Stimulated activated CD8-positive, alpha-beta memory T cell treated with anti-CD3 and anti-CD28 coated beads, Interleukin-7, amount 100 ng/mL, for 48 hours (primary cell): ENCODE data around the gene DDX31.

ENCODE experiments used
- DNase-seq, 2 donors: peaks; one replicate each; pipeline ENCODE4 v3.0.0-alpha.2; 2020; ENCODE audit warnings: low read depth in 1 of 2; ENCODE audit errors: extremely low read depth in 1 of 2

DDX31 gene

DNA sequence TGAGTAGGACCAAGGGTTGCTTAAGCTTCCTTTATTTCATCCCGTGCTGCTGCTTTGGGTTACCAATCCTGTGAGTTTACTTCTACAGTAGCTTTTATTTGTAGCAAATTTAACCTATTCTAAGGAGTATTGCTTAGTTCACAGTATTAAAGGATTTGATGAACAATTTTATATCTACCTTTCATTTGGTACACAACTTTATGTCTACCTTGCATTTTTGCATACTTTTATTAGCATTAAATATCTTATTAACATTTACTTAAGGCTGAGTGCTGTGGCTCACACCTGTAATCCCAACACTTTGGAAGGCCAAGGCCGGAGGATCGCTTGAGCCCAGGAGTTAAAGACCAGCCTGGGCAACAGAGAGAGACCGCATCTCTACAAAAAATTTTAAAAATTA is 4.7 kb upstream of the DDX31 start:
- DNase-seq, result no peak

DNA sequence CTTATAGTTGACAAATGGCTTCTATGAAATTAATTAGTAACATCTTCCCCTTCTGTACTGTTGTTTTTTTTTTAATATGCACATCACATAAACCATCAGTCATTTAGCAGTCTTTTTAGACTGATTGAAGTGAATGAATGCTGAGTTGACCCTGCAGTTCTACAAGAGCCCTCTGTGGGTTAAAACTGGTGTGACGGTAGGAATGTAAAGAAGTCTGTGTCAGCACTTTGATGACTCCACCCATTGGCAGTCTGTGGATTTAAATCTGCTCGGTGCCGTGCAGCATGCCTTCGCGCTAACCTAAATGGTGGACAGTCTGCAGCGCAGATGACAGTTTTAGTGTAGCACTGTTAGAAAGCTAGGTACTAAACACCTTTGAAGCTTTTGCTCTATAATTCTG is 3.6 kb upstream of the DDX31 start:
- DNase-seq, result no peak

DNA sequence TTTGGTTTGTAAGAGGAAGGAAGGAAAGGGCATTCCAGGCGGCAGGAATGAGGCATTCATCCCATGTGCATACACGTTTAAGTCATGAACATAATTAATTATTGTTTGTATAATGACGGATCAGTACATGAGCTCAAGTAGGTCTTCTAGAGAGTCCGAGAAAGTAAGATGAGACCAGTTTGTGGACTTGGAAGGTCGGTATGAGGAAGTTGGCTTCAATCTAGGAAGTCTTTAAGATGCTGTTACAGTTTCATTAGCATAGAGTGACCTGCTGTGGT is 2.6 kb upstream of the DDX31 start:
- no peak for DNase-seq

DNA sequence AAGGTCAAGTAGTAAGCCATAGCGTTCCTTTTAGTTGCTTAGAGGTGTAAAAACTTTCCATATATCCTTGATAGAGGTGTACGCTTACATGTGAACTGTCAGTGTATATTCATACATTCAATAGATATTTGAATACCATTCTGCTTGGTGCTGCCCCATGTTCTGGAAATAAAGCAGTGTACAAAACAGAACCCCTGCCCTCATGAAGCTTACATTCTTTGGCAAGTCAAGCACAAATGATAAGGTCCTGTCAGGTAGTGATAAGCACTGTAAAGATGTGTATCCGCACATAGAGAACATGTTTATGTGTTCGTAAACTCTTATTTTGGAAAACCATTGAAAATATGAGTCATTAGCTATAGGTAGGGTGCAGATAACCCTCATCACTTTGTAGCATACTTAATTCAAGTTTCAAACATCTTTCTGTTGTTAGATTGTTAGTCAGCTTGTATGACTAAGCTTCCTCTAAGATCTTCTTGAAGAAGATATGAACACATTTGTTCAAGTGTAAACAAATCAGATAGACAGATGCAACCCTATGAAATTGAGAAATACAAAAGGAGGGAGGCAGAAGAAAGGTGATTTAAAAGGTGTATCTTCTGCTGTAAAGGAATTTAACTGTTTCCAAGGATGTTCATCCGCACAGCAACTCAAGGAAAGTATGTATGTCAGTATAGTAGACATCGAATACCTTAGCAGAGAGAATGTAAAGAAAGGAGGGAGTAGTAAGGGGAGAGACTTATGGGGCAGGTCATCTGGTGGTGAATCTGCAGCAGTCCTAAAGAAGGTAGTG is 2.0 kb upstream of the DDX31 start:
- DNase-seq, result no peak

DNA sequence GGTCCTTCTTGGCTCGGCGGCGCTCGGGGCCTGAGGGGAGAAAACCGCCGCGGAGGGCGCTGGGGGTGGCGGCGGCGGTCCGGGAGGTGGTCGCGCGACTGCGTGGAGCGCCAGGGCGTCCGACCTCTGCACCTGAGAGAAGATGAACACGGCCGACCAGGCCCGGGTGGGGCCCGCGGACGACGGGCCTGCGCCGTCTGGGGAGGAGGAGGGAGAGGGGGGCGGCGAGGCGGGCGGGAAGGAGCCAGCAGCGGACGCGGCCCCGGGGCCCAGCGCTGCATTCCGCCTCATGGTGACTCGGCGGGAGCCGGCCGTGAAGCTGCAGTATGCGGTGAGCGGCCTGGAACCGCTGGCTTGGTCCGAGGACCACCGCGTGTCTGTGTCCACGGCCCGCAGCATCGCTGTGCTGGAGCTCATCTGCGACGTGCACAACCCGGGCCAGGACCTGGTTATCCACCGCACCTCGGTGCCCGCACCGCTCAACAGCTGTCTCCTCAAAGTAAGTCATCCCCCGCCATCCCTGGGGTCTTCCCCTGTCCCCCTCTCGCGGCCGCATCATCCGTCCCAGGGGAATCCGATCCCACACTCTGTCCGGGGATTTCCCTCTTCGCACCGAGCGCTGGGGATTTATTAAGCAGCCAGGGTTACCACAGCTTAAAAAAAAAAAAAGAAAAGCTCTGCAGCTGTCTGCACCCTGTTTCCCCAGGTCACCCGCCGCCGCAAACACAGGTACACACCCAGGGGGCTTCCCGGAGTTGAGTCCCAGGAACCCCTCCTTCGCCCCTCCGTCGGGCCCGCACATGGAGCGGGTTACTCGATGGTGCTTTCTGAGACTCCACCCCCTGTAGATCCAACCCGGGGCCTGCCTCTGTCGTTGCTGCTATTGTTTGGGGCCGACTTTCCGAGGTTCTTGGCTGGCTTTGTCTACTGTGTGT is 941 bp upstream of the DDX31 start, which contains the start of gene GTF3C4:
Gene GTF3C4, plus strand, starts transcription at position 8 of the 935 bp plus-strand sequence. Its CDS starts 135 bp downstream, at position 143.
- DNase-seq, result peak; percentile 11 to 61

DNA sequence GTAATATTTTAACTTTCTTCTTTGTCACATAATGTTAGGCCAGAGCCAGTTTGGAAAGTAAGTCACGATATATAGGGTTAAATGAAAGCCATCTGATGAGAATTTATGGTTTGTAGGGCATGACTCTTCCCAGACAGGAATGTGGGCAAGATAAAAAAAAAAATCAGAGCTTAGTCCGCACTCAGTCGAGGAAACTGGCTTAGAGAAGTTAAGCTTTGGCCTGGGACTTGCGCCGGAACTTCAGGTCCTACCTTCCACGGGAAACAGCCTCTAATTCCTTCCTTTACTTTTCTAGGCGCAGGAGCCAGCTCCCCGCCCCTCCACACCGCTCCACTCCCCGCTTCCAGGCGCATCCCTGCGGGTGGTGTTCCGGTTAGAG is 475 bp downstream of the DDX31 start:
- no peak for DNase-seq

DNA sequence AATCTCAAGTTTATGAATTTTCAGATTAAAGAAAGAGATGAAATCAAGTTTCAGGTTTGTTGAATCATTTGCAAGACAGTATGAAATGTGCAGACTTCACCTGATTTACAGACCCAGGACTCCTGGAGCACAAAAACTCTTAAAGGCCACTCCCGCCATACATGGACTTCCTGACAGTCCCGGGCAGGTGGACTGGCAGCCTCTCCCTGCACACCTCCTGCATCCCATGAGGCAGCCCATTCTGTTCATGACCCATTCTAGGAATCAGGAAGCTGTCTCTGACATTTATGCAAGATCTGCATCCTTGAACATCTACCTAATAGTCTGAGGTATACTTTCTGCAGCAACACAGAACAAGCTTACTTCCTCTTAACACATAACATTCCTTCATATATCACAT is 5.9 kb downstream of the DDX31 start:
- DNase-seq, result no peak

DNA sequence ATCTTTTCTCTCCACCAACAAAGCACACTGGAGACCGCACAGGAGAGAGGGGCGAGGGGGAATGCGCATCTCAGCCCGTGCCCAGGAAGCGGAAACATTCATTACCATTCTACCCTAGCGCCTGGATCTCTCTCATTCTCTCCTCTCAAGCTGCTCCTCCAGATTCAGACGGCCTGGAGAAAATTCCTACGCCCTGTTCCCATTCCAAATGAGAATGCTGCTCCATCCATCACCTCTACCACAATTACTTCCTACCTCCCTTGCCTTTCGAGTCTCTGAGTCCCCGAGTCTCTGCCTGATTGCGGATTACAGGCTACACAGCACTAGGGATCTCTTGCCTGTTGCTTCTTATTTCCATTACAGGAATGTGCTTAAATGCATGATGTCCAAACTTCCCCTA is 6.7 kb downstream of the DDX31 start:
- DNase-seq, result no peak

DNA sequence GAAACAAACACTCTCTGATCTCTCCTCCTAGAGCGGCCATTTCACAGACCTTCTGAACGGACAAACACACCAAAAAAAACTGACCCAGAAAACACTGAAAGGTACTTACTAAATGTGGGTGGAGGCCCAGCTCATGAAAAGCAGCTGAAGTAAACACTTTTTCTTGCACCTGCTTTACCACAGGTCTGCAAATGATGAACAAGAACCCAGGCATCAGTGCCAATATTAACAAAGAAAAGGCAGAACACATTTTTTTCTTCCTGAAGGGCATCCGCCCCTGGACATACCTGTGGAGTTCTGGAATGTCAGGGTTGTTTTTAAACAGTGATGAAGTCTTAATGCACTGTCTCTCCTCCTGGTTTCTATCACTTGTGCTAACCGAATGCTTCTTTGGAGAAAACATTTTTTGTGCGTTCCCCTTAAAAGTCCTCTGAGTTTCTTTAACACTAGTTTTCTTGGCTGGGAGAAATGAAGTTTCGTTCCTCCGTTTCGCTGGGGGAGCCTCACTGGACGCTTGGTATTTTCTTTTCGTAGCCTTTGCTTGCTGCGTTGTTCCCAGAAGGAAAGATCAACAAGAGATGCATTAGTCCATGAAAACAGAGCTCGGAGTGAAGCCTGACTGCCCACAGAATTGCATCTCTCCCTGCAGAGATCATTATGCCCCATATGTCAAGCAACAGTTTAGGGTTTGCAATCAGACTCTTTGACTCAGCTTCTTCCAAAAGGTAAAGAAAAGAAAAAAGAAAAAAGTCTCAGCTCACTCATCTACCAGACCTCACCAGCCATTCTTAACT is 7.4 kb downstream of the DDX31 start:
- no peak for DNase-seq

DNA sequence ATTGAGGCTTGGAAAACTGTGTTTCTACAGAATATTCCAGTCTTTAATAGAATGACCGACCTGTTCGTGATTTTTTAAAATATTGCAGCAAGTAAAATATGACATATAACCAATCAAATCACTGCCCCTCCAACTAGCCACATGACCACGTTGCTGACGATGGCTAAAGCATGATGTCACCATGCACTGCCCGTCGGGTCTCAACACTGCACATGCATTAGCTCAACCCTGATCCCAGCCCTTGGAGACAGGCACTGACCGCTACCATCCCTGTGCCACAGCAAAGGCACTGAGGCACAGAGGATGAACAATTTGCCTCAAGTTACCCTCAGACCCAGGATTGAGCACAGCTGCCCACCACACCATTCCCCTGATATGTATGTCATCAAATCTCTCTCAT is 13.5 kb downstream of the DDX31 start:
- DNase-seq, result no peak

DNA sequence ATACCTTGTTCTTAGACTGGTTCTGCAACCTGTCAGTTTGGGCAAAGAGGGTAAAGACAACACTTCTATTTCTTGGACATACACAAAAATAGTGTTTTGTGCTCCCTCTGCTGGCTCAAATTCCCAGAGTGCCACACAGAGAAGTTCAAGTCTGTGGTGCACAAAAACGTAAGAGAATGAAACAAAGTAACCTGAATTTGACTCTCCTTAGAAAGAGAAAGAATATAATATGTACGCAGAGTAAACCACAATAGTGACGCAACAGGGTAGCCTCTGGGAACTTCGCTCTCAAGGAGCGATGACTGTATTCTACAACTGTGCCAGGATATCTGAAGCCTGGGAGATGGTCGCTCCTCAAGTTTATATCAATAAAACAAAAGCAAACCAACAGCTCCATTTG is 18.5 kb downstream of the DDX31 start:
- DNase-seq, result no peak

DNA sequence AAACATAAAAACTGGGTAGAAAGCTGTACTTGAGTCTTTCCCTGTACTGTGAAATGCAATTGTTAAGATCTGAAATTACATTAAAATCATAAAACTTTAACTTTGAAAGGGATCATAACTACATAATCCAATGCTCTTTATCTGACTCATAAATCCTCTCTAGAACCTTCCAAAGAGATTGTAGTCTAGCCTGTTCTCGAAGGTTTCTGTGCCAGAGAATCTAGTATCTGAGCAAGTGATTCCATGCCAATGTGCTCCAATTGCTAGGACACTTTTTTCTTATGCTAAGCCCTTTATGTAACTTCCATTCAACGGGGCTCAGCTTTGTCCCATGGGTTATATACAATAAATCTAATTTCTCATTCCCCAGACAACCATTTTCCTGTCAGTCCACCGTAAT is 21.1 kb downstream of the DDX31 start:
- no peak for DNase-seq

DNA sequence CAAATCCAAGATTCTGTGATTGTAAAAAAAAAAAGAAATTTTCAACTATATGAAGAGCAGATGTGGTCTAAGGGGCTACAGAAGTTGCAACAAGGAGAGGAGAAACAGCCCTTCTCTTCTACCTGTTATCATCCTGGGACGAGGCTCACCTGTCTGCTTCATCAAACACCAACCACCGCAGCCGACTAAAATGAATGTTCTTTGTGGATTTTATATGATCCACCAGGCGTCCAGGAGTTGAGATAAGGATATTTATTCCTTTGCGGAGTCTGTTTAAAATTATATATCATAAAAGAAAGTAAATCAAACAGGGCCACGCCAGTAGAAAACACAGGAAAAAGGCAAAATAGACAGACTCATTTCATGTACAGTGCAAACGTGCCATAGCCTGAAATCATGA is 21.5 kb downstream of the DDX31 start:
- no peak for DNase-seq

DNA sequence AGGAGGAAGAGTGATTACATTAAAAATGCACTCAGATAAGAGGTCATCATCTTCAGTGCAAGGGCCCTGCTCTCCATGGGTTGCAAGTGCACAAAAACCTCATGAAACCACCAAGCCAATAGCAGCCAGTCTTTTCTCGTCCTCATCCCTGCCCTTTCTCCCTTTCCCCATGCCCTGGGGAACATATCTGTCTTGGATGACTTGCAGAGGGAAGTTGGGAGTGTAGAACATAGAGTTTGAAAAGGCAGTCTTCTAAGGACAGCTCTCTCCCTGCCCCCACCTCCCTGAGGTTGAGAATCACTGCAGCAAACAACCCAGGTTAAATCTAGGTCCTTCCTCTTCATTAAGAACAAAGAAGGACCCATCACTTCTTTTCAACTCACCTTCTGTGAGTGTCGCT is 22.0 kb downstream of the DDX31 start:
- no peak for DNase-seq

DNA sequence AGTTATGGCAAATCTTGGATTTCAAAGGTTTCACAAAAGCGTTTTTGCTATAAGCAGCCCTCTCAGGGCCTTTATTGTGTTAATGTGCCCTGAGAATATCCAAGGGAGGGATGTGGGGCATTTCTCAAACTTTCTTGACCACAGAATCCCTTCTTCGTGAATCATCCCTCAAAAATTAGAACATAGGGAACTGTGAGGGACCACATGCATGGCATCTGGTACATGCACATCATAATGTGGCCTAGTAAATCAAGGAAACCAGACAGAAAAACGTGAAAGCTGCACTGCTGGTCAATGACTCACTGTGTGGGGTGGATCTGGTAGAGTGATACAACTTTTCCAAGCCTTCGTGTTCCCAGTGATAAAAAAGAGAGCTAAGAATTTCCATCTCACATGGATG is 22.4 kb downstream of the DDX31 start:
- peak in 1 of 2 donors; percentile 3 for DNase-seq

DNA sequence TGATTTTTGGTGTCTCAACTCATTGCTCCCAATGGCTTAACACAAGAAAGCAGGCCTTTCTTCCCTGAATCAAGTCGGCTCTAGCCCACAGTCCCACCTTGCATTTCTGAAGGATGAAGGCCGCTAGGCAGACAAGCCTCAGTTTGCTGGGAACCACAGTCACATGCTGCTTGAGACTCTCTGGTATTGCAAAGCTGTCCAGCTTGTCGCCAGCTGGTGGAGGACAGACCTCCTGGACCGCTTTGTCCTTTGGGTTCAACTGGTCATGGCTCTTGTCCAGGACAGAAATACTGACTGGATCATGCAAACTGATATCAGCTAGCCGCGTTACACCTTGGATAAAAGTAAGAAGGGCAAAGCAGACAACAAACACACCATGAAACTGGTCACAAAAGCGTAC is 23.1 kb downstream of the DDX31 start:
- DNase-seq, result no peak

DNA sequence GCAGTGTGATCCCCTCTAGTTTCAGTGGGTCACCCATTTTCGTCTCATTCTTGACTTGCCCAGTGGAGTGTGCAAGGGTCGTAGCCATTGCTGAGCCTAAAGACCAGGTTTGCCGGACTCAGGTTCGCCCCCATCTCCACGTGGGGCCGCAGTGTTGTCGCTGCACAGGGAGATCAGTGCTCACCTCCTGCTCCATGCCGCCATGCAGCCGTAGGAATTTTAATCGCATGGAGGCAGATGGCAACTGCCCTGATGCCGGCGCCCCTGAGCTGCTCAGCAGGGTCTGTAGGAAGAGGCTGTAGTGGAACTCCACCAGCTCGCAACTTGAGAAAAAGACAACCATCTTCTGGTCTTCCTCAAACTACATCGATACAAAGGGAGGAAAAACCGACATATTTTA is 24.1 kb downstream of the DDX31 start:
- DNase-seq, result no peak

DNA sequence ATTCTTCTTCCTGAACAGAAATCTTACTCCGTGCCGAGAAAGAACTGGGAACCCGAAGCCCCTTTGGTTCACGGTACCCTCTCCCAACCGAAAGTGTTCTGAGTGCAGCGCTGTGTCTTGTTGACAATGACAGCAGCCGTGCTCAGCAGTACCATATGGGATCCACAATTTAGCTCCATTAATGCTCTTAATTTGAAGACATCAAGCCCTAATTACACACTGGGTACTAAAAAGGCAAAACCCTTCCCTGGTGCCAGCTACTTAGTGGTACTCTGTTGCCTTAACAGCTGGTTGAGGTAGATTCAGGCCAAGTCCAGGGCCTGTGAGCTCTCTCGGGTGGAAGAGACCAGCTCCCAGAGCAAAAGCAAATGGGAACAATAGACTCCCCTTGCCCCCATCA is 24.5 kb downstream of the DDX31 start:
- no peak for DNase-seq

DNA sequence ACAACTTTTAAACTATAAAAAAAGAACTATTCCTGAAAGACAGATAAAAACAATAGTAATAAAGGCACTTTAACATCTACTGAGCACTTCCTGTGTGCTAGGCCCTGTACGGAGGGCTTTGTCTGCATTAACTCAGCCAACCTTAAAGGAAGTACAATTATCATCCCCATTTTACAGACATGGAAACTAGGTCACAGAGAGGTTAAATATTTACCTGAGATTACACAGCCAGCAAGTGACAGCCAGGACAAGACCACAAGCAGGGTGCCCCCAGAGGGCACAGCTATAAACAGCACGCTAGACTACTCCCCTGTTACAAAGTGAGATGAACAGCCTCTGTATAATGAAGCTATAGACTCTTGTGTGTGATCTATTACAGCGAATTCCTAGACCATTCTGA is 25.5 kb downstream of the DDX31 start:
- DNase-seq, result no peak

DNA sequence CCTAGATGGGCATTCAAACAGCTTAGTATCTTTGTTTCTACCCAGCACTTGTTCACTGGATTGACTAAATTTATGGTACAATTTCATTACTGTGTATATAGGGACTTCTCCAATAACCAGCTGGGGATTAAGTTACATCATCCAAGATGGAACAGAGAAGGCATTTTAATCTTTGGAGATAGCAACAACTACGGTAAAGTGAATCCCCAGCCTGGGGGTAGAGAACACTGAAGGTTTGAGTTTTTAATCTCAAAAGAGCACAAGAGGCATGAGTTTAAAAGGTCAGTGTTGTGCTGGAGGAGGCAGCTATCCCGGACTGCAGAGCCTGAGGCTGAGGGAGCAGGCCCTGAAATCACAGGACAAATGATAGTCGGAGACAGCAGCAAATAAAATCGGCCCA is 28.6 kb downstream of the DDX31 start:
- no peak for DNase-seq

DNA sequence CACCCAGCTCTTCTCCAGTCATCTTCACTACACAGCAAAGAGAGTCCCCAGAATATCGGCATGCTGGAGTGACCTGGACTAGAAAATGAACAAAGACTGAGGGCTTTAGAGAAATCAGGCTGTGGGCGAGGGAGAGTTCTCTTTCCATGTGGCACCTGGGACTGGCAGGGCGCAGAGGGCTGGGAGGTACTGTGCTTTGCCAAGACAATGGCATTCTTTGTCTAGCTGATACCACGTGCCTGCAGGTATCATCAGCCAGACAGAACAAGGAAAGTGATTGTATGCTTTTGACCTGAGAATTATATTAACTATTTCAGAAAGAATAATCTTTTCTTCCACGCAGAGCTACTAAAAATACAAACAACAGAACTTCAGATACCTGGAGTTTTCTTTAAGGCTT is 30.5 kb downstream of the DDX31 start:
- DNase-seq, result no peak

DNA sequence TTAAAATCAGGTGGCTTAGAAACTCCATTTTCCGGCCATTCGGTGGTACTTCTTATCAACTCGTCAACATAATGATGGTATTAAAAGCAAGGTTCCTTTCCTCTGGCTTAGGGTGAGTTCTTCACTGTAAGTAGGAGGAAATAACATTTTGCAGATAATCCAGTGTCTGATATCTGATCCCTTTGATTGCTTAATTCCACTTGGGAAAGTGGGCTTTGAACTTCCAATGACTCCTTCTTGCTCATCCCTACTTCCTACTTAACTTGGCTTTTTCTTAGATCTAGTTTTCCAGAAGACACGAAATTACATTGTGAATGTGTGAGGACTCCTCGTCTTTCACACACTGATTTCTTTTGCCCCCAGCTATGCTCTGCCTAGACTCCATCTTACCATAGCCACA is 31.5 kb downstream of the DDX31 start:
- DNase-seq, result no peak
